Measurements from ENCODE around the gene IMP3.

- TF ChIP-seq CTCF (conservative IDR thresholded peaks at IDR 0.05) (no peak), ZFX (IDR thresholded peaks at IDR 0.05) (no peak)
Measured at GRCh38 chr15:75659141-75659771, 19.2 kb upstream of the IMP3 start.

All from C4-2B (cell line).